Mucosa of descending colon (tissue), 3 donors: ENCODE results near the gene C1orf232. TPM values are rescaled to one million over a fixed set of nuclear protein-coding genes. Genes with fewer than 3 reads are reported as not detected.
A peak's percentile ranks its signal among the peaks of the same experiment; 100 is the strongest.

Source experiments
- ATAC-seq: fragments of 200-7000 bp; cut with Tn5 transposase; one replicate; pipeline ENCODE4 v1.9.1; 2020; ENCODE audit warnings: mild to moderate bottlenecking, moderate library complexity
- DNase-seq, 3 donors: peaks; one replicate each; pipeline ENCODE4 v3.0.0-alpha.2; 2020
- H3K36me3 ChIP-seq: fragments of 200-600 bp; one replicate; pipeline ENCODE4 v1.8.0; 2021; ENCODE audit warnings: low read depth, mild to moderate bottlenecking
- H3K4me1 ChIP-seq: fragments of 200-600 bp; one replicate; pipeline ENCODE4 v1.8.0; 2021; ENCODE audit warnings: low read depth, mild to moderate bottlenecking
- H3K4me3 ChIP-seq: fragments of 200-600 bp; one replicate; pipeline ENCODE4 v1.8.0; 2021; ENCODE audit warnings: mild to moderate bottlenecking
- H3K9me3 ChIP-seq: fragments of 200-600 bp; one replicate; pipeline ENCODE4 v1.8.0; 2021; ENCODE audit warnings: mild to moderate bottlenecking
- CTCF ChIP-seq: fragments of 200-600 bp; IDR thresholded peaks from one replicate; pipeline ENCODE4 v1.8.0; 2022; ENCODE audit warnings: antibody characterized with exemption, mild to moderate bottlenecking
- intact Hi-C, 2 donors: fragments of 100-400 bp; cut with DNase I in 1 of 2; cut with micrococcal nuclease in 1 of 2; formaldehyde crosslinking; loops; one replicate each; pipeline versions ENCODE4 v1.11.0 to v1.11.1; 2022; cut with DNase I, micrococcal nuclease
- total RNA-seq, 3 donors: library from RNA; stranded (reverse); fragmentation: NEBNext Ultra II Directional in 2 of 3; extraction: Animal tissue kit (Norgen Biotek cat#: 25700) in 2 of 3; gene quantifications; one replicate each; pipeline versions ENCODE4 v1.2.1 to v1.2.4, GENCODE V29; 2021 to 2023
- donor health status: DM: no; HTN: no; CAD: no; lungs with moderate emphysema.
- donor health status: DM: no; HTN: no; CAD: no.
- donor health status: DM: no; HTN: yes; CAD: no.

The C1orf232 gene
- total RNA-seq, 3 donors from 2014 or later: not detected

- DNase-seq: no peak
- Histone ChIP-seq H3K9me3 (no peaks in the 10 kb centered on the region), H3K4me3 (no peak overlapping the region), H3K4me1 (peaks cover 12% of the 10 kb centered on the region), H3K36me3 (no peaks in the 10 kb centered on the region)
- no peak for ATAC-seq
- intact Hi-C loops: no loop called here
- no peak for TF ChIP-seq CTCF
Observed at GRCh38 chr1:26162220-26162709, 6.5 kb downstream of the C1orf232 start.

GRCh38 chr1:26161415-26162219 lies 7.1 kb downstream of the C1orf232 start:
- ATAC-seq: peak; percentile 69

GRCh38 chr1:26160527-26161414 lies 8.0 kb downstream of the C1orf232 start:
- no peak for TF ChIP-seq CTCF
- Histone ChIP-seq H3K9me3 (no peaks in the 10 kb centered on the region), H3K36me3 (no peaks in the 10 kb centered on the region), H3K4me3 (no peak overlapping the region), H3K4me1 (peaks cover 12% of the 10 kb centered on the region)
- DNase-seq: no peak
- ATAC-seq: no peak
- intact Hi-C loops: no loop called here

More at GRCh38 chr1:26161415-26162219, 7.1 kb downstream of the C1orf232 start:
- peak in 2 of 3 donors; percentile 43 to 71 for DNase-seq
- TF ChIP-seq CTCF: peak; percentile 13
- Histone ChIP-seq H3K4me1 (peaks cover 12% of the 10 kb centered on the region), H3K4me3 (no peak overlapping the region), H3K9me3 (no peaks in the 10 kb centered on the region), H3K36me3 (no peaks in the 10 kb centered on the region)
- intact Hi-C loops: no loop called here

- peaks cover 12% of the 10 kb centered on the region for H3K4me1 ChIP-seq
- no peaks in the 10 kb centered on the region for H3K9me3 ChIP-seq
- intact Hi-C loops: no loop called here
- no peaks in the 10 kb centered on the region for H3K36me3 ChIP-seq
- H3K4me3 ChIP-seq: no peak overlapping the region
- ATAC-seq (no peak), DNase-seq (no peak)
- no peak for TF ChIP-seq CTCF
Observed at GRCh38 chr1:26159743-26160039, 9.1 kb downstream of the C1orf232 start.

- Histone ChIP-seq H3K36me3 (no peaks in the 10 kb centered on the region), H3K9me3 (no peaks in the 10 kb centered on the region), H3K4me1 (peaks cover 12% of the 10 kb centered on the region), H3K4me3 (no peak within 1 kb of the TSS)
- no peak for TF ChIP-seq CTCF
- intact Hi-C loops: no loop called here
- DNase-seq (no peak), ATAC-seq (no peak)
Observed at GRCh38 chr1:26158908-26159742, 9.6 kb downstream of the C1orf232 start, which contains the start of gene FAM110D. Gene FAM110D, plus strand, starts transcription at chr1:26159079. Its CDS starts 2,213 bp downstream, at chr1:26161292.
